ENCODE data around the gene STK4. TPM values are rescaled to one million over a fixed set of nuclear protein-coding genes. Genes with fewer than 3 reads are reported as not detected.

The STK4 gene
- total and polyA plus RNA-seq, 4 donors = 5.4 to 41.0 (median 24.9) TPM

- H3K27ac ChIP-seq (ENCODE audit: low read depth in 1 of 2, low read length in 2 of 2) = no peak overlapping the region
- no peak overlapping the region for H3K4me3 ChIP-seq (ENCODE audit: low read length in 2 of 2)
- no peaks in the 10 kb centered on the region for H3K36me3 ChIP-seq (ENCODE audit: control insufficient read depth in 1 of 2, insufficient read depth in 2 of 2, low read length in 1 of 2)
- 95 to 96% methylated on average over 7 of the region's 7 CpGs for WGBS, 2 donors
- H3K9me3 ChIP-seq (ENCODE audit: control insufficient read depth, low read length) = no peaks in the 10 kb centered on the region
- ATAC-seq (ENCODE audit: low FRiP score) (no peak), DNase-seq (no peak)
- intact Hi-C loops (cut with DNase I) = no loop called here
- H3K27me3 ChIP-seq (ENCODE audit: control insufficient read depth in 1 of 2, insufficient read depth in 2 of 2, low read length in 1 of 2) = no peaks in the 10 kb centered on the region
- H3K4me1 ChIP-seq (ENCODE audit: control insufficient read depth in 1 of 2, insufficient read depth in 2 of 2, low read length in 2 of 2) = no peaks in the 10 kb centered on the region
Measured at GRCh38 chr20:44983093-44983674, 16.9 kb downstream of the STK4 start.

- intact Hi-C loops (cut with DNase I) = no loop called here
- Histone ChIP-seq H3K4me3 (ENCODE audit: low read length in 2 of 2) (no peak overlapping the region), H3K27me3 (ENCODE audit: control insufficient read depth in 1 of 2, insufficient read depth in 2 of 2, low read length in 1 of 2) (no peaks in the 10 kb centered on the region), H3K36me3 (ENCODE audit: control insufficient read depth in 1 of 2, insufficient read depth in 2 of 2, low read length in 1 of 2) (no peaks in the 10 kb centered on the region), H3K4me1 (ENCODE audit: control insufficient read depth in 1 of 2, insufficient read depth in 2 of 2, low read length in 2 of 2) (no peaks in the 10 kb centered on the region), H3K27ac (ENCODE audit: low read depth in 1 of 2, low read length in 2 of 2) (no peak overlapping the region), H3K9me3 (ENCODE audit: control insufficient read depth, low read length) (no peaks in the 10 kb centered on the region)
- ATAC-seq (ENCODE audit: low FRiP score) (no peak), DNase-seq (no peak)
- 95 to 96% methylated on average over 1 of the region's 1 CpG for WGBS, 2 donors
Measured at GRCh38 chr20:44988631-44989171, 22.4 kb downstream of the STK4 start.

GRCh38 chr20:44990425-44990824 is 24.1 kb downstream of the STK4 start:
- no peaks in the 10 kb centered on the region for H3K4me1 ChIP-seq (ENCODE audit: control insufficient read depth in 1 of 2, insufficient read depth in 2 of 2, low read length in 2 of 2)
- H3K27me3 ChIP-seq (ENCODE audit: control insufficient read depth in 1 of 2, insufficient read depth in 2 of 2, low read length in 1 of 2) = no peaks in the 10 kb centered on the region
- WGBS, 2 donors = 43 to 52% methylated on average over 3 of the region's 3 CpGs
- ATAC-seq (ENCODE audit: low FRiP score) (no peak), DNase-seq (no peak)
- intact Hi-C loops (cut with DNase I) = no loop called here
- H3K9me3 ChIP-seq (ENCODE audit: control insufficient read depth, low read length) = no peaks in the 10 kb centered on the region
- H3K4me3 ChIP-seq (ENCODE audit: low read length in 2 of 2) = no peak overlapping the region
- H3K27ac ChIP-seq (ENCODE audit: low read depth in 1 of 2, low read length in 2 of 2) = peak overlapping the region in 1 of 2 donors; percentile 12
- H3K36me3 ChIP-seq (ENCODE audit: control insufficient read depth in 1 of 2, insufficient read depth in 2 of 2, low read length in 1 of 2) = no peaks in the 10 kb centered on the region

GRCh38 chr20:44990957-44991356 is 24.6 kb downstream of the STK4 start:
- Histone ChIP-seq H3K27ac (ENCODE audit: low read depth in 1 of 2, low read length in 2 of 2) (no peak overlapping the region), H3K4me3 (ENCODE audit: low read length in 2 of 2) (no peak overlapping the region), H3K4me1 (ENCODE audit: control insufficient read depth in 1 of 2, insufficient read depth in 2 of 2, low read length in 2 of 2) (no peaks in the 10 kb centered on the region), H3K27me3 (ENCODE audit: control insufficient read depth in 1 of 2, insufficient read depth in 2 of 2, low read length in 1 of 2) (no peaks in the 10 kb centered on the region), H3K36me3 (ENCODE audit: control insufficient read depth in 1 of 2, insufficient read depth in 2 of 2, low read length in 1 of 2) (no peaks in the 10 kb centered on the region), H3K9me3 (ENCODE audit: control insufficient read depth, low read length) (no peaks in the 10 kb centered on the region)
- DNase-seq (no peak), ATAC-seq (ENCODE audit: low FRiP score) (no peak)
- intact Hi-C loops (cut with DNase I) = no loop called here

- no peak for DNase-seq
- intact Hi-C loops (cut with DNase I) = no loop called here
- Histone ChIP-seq H3K4me1 (ENCODE audit: control insufficient read depth in 1 of 2, insufficient read depth in 2 of 2, low read length in 2 of 2) (no peaks in the 10 kb centered on the region), H3K9me3 (ENCODE audit: control insufficient read depth, low read length) (no peaks in the 10 kb centered on the region), H3K27ac (ENCODE audit: low read depth in 1 of 2, low read length in 2 of 2) (no peak overlapping the region), H3K36me3 (ENCODE audit: control insufficient read depth in 1 of 2, insufficient read depth in 2 of 2, low read length in 1 of 2) (no peaks in the 10 kb centered on the region), H3K27me3 (ENCODE audit: control insufficient read depth in 1 of 2, insufficient read depth in 2 of 2, low read length in 1 of 2) (no peaks in the 10 kb centered on the region), H3K4me3 (ENCODE audit: low read length in 2 of 2) (no peak overlapping the region)
- ATAC-seq (ENCODE audit: low FRiP score) = no peak
- whole genome bisulfite sequencing, 2 donors = 88 to 93% methylated on average over 3 of the region's 3 CpGs
Measured at GRCh38 chr20:44993343-44993742, 27.0 kb downstream of the STK4 start.

- DNase-seq (no peak), ATAC-seq (ENCODE audit: low FRiP score) (no peak)
- H3K4me1 ChIP-seq (ENCODE audit: control insufficient read depth in 1 of 2, insufficient read depth in 2 of 2, low read length in 2 of 2) = no peaks in the 10 kb centered on the region
- peaks cover 0 to 7% of the 10 kb centered on the region in 2 donors for H3K36me3 ChIP-seq (ENCODE audit: control insufficient read depth in 1 of 2, insufficient read depth in 2 of 2, low read length in 1 of 2)
- intact Hi-C loops (cut with DNase I) = no loop called here
- H3K9me3 ChIP-seq (ENCODE audit: control insufficient read depth, low read length) = no peaks in the 10 kb centered on the region
- H3K27me3 ChIP-seq (ENCODE audit: control insufficient read depth in 1 of 2, insufficient read depth in 2 of 2, low read length in 1 of 2) = no peaks in the 10 kb centered on the region
- WGBS, 2 donors = 95 to 97% methylated on average over 6 of the region's 6 CpGs
- no peak overlapping the region for H3K4me3 ChIP-seq (ENCODE audit: low read length in 2 of 2)
- H3K27ac ChIP-seq (ENCODE audit: low read depth in 1 of 2, low read length in 2 of 2) = no peak overlapping the region
Measured at GRCh38 chr20:44997171-44997570, 30.9 kb downstream of the STK4 start.

GRCh38 chr20:44997668-44998067 is 31.4 kb downstream of the STK4 start:
- H3K9me3 ChIP-seq (ENCODE audit: control insufficient read depth, low read length) = no peaks in the 10 kb centered on the region
- intact Hi-C loops (cut with DNase I) = no loop called here
- DNase-seq = no peak

GRCh38 chr20:45008521-45009049 is 42.3 kb downstream of the STK4 start:
- intact Hi-C loops (cut with DNase I) = no loop called here
- H3K9me3 ChIP-seq (ENCODE audit: control insufficient read depth, low read length) = no peaks in the 10 kb centered on the region

More at GRCh38 chr20:44997668-44998067, 31.4 kb downstream of the STK4 start:
- Histone ChIP-seq H3K27ac (ENCODE audit: low read depth in 1 of 2, low read length in 2 of 2) (no peak overlapping the region), H3K4me1 (ENCODE audit: control insufficient read depth in 1 of 2, insufficient read depth in 2 of 2, low read length in 2 of 2) (no peaks in the 10 kb centered on the region), H3K27me3 (ENCODE audit: control insufficient read depth in 1 of 2, insufficient read depth in 2 of 2, low read length in 1 of 2) (no peaks in the 10 kb centered on the region), H3K36me3 (ENCODE audit: control insufficient read depth in 1 of 2, insufficient read depth in 2 of 2, low read length in 1 of 2) (peaks cover 0 to 7% of the 10 kb centered on the region in 2 donors), H3K4me3 (ENCODE audit: low read length in 2 of 2) (no peak overlapping the region)
- no peak for ATAC-seq (ENCODE audit: low FRiP score)
- WGBS, 2 donors = 96% methylated on average over 5 of the region's 5 CpGs

GRCh38 chr20:45010399-45010828 is 44.1 kb downstream of the STK4 start:
- Histone ChIP-seq H3K9me3 (ENCODE audit: control insufficient read depth, low read length) (no peaks in the 10 kb centered on the region), H3K36me3 (ENCODE audit: control insufficient read depth in 1 of 2, insufficient read depth in 2 of 2, low read length in 1 of 2) (no peaks in the 10 kb centered on the region), H3K27me3 (ENCODE audit: control insufficient read depth in 1 of 2, insufficient read depth in 2 of 2, low read length in 1 of 2) (no peaks in the 10 kb centered on the region), H3K4me1 (ENCODE audit: control insufficient read depth in 1 of 2, insufficient read depth in 2 of 2, low read length in 2 of 2) (no peaks in the 10 kb centered on the region), H3K4me3 (ENCODE audit: low read length in 2 of 2) (no peak overlapping the region), H3K27ac (ENCODE audit: low read depth in 1 of 2, low read length in 2 of 2) (no peak overlapping the region)
- ATAC-seq (ENCODE audit: low FRiP score) (no peak), DNase-seq (no peak)
- intact Hi-C loops (cut with DNase I) = loop anchor here (5.0 to 10.0 kb wide), 3 partner anchors 84 to 282 kb away; no protein-coding TSS in a partner anchor

More at GRCh38 chr20:45008521-45009049, 42.3 kb downstream of the STK4 start:
- H3K27me3 ChIP-seq (ENCODE audit: control insufficient read depth in 1 of 2, insufficient read depth in 2 of 2, low read length in 1 of 2) = no peaks in the 10 kb centered on the region
- ATAC-seq (ENCODE audit: low FRiP score) = no peak
- no peaks in the 10 kb centered on the region for H3K4me1 ChIP-seq (ENCODE audit: control insufficient read depth in 1 of 2, insufficient read depth in 2 of 2, low read length in 2 of 2)
- no peak overlapping the region for H3K27ac ChIP-seq (ENCODE audit: low read depth in 1 of 2, low read length in 2 of 2)
- H3K36me3 ChIP-seq (ENCODE audit: control insufficient read depth in 1 of 2, insufficient read depth in 2 of 2, low read length in 1 of 2) = no peaks in the 10 kb centered on the region
- no peak for DNase-seq
- no peak overlapping the region for H3K4me3 ChIP-seq (ENCODE audit: low read length in 2 of 2)
